Osteocyte (in vitro differentiated cells): ENCODE data around the gene PTPRS. TPM values are rescaled to one million over a fixed set of nuclear protein-coding genes. Genes with fewer than 3 reads are reported as not detected.

ENCODE experiments used
- DNase-seq: peaks from one replicate; pipeline ENCODE4 v3.0.0; 2021; ENCODE audit warnings: mixed read lengths; ENCODE audit not compliant: unreplicated experiment; ENCODE audit errors: extremely low spot score
- H3K27ac Mint-ChIP-seq: one replicate; pipeline ENCODE4 v1.8.0; 2021; ENCODE audit warnings: mild to moderate bottlenecking, mixed read lengths; ENCODE audit not compliant: unreplicated experiment
- H3K27me3 Mint-ChIP-seq: one replicate; pipeline ENCODE4 v1.8.0; 2021; ENCODE audit warnings: mixed read lengths; ENCODE audit not compliant: unreplicated experiment
- H3K36me3 Mint-ChIP-seq: one replicate; pipeline ENCODE4 v1.8.0; 2021; ENCODE audit warnings: mixed read lengths; ENCODE audit not compliant: unreplicated experiment
- H3K4me1 Mint-ChIP-seq: one replicate; pipeline ENCODE4 v1.8.0; 2021; ENCODE audit warnings: mixed read lengths; ENCODE audit not compliant: unreplicated experiment
- H3K4me3 Mint-ChIP-seq: one replicate; pipeline ENCODE4 v1.8.0; 2021; ENCODE audit warnings: mild to moderate bottlenecking, moderate library complexity, mixed read lengths; ENCODE audit not compliant: unreplicated experiment
- H3K9me3 Mint-ChIP-seq: one replicate; pipeline ENCODE4 v1.8.0; 2021; ENCODE audit warnings: mixed read lengths; ENCODE audit not compliant: unreplicated experiment
- total RNA-seq: library from RNA; stranded (reverse); gene quantifications from 2 replicates; pipeline ENCODE4 v1.2.1, GENCODE V29; 2021
- TF ChIP-seq, protein P1 (sequence below): fragments of 200-600 bp; sonication (generic); IDR thresholded peaks from 2 replicates; pipeline ENCODE4 v1.5.0; 2021; ENCODE audit warnings: antibody characterized with exemption, mild to moderate bottlenecking, moderate library complexity

The PTPRS gene
- total RNA-seq, 1 donor from 2014 or later, result 185 TPM

DNA sequence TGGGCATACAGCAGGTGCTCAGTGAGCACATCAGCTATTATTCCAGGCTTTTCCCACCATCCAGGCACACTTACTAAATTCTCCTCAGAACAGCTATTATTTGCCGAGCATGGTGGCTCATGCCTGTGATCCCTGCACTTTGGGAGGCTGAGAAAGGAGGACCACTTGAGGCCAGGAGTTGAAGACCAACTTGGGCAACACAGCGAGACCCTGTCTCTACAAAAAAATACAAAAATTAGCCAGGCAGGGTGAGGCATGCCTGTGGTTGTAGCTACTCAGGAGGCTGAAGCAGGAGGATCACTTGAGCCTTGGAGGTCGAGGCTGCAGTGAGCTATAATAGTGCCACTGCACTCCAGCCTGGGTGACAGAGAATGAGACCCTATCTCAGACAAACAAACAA, 35.4 kb downstream of the PTPRS start:
- Mint-ChIP-seq H3K9me3 (no peaks in the 10 kb centered on the region), H3K27ac (no peak overlapping the region), H3K36me3 (no peaks in the 10 kb centered on the region), H3K4me3 (no peak overlapping the region), H3K27me3 (no peaks in the 10 kb centered on the region), H3K4me1 (no peaks in the 10 kb centered on the region)
- no peak for DNase-seq
- TF ChIP-seq, protein P1, sequence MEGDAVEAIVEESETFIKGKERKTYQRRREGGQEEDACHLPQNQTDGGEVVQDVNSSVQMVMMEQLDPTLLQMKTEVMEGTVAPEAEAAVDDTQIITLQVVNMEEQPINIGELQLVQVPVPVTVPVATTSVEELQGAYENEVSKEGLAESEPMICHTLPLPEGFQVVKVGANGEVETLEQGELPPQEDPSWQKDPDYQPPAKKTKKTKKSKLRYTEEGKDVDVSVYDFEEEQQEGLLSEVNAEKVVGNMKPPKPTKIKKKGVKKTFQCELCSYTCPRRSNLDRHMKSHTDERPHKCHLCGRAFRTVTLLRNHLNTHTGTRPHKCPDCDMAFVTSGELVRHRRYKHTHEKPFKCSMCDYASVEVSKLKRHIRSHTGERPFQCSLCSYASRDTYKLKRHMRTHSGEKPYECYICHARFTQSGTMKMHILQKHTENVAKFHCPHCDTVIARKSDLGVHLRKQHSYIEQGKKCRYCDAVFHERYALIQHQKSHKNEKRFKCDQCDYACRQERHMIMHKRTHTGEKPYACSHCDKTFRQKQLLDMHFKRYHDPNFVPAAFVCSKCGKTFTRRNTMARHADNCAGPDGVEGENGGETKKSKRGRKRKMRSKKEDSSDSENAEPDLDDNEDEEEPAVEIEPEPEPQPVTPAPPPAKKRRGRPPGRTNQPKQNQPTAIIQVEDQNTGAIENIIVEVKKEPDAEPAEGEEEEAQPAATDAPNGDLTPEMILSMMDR, result no peak

DNA sequence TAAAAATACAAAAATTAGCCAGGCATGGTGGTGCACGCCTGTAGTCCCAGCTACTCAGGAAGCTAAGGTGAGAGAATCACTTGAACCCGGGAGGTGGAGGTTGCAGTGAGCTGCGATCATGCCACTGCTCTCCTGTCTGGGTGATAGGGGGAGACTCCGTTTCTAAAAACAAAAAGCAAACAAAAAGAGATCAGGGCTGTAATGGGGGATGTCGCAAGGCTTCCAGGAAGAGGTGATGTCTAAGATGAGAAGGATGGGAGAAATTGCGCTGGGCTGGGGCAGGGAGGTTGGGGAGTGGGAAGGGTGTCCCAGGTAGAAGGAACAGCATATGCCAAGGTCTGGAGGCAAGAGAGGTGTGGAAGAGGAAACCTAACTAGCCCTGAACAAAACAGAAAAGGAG, 36.1 kb downstream of the PTPRS start:
- Mint-ChIP-seq H3K4me3 (no peak overlapping the region), H3K27me3 (no peaks in the 10 kb centered on the region), H3K36me3 (no peaks in the 10 kb centered on the region), H3K4me1 (no peaks in the 10 kb centered on the region), H3K27ac (no peak overlapping the region), H3K9me3 (no peaks in the 10 kb centered on the region)
- TF ChIP-seq, protein P1, result no peak
- DNase-seq, result no peak

DNA sequence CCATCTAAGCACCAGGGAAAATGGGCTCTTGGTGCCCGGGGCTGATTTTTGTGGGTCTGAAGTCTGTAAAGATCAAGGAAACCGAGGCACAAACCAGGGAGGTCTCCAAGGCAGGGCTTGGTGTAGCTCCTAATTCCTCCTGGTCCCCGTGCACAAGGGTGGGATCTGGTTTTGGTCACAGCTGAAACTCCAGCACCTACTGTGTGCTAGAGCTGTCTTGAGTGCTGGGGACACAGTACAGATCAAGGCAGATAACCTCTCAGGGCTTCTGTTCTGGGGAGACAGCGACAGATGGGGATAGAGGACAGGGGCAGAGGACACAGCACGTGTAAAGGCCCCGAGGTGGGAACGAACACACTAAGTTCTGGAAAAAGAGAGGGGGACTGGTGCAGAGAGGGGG, 37.4 kb downstream of the PTPRS start:
- no peaks in the 10 kb centered on the region for H3K4me1 Mint-ChIP-seq
- H3K4me3 Mint-ChIP-seq, result no peak overlapping the region
- TF ChIP-seq, protein P1, result no peak
- H3K27ac Mint-ChIP-seq, result no peak overlapping the region
- H3K36me3 Mint-ChIP-seq, result no peaks in the 10 kb centered on the region
- no peak for DNase-seq
- H3K9me3 Mint-ChIP-seq, result no peaks in the 10 kb centered on the region
- H3K27me3 Mint-ChIP-seq, result no peaks in the 10 kb centered on the region

DNA sequence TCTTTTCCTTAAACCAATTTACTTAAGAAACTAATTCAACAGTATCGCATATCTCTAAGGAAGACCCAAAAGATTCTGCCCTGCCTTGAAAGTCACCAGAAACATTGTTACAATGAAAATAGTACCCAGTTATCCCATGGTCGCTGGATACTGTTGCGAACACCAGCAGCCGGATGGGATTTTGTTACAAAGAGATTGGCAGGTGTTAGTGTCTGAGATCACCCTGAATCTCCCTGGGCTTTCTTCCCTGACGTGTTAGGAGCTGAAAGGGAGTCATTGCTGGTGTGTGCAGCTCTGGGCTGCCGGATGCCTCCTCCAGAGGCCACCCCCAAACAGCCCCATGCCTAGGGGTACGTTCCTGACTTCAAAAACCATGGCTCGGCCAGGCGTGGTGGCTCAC, 38.2 kb downstream of the PTPRS start:
- TF ChIP-seq, protein P1, result no peak

DNA sequence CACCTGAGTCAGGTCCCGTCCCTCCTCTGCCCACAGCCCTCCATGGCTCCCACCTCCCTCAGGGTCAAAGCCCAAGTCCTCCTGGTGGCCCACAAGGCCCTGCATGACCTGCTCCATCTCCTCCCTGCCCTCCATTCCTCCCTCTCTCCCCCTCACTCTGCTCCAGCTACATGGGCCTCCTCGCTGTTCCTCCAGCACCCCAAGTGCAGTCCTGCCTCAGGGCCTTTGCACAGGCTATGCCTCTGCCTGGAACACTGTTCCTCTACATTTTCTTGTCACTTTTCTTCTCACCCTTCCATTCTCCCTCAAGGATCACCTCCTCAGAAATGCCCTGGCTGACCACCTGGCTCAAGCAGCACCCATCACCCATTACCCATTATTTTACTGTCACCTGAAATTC, 41.5 kb downstream of the PTPRS start:
- Mint-ChIP-seq H3K4me1 (peaks cover 1% of the 10 kb centered on the region), H3K27ac (no peak overlapping the region), H3K36me3 (no peaks in the 10 kb centered on the region), H3K27me3 (no peaks in the 10 kb centered on the region), H3K9me3 (no peaks in the 10 kb centered on the region), H3K4me3 (no peak overlapping the region)
- DNase-seq, result no peak
- TF ChIP-seq, protein P1, result no peak

More for the DNA sequence above, 38.2 kb downstream of the PTPRS start:
- Mint-ChIP-seq H3K4me3 (no peak overlapping the region), H3K4me1 (no peaks in the 10 kb centered on the region), H3K36me3 (no peaks in the 10 kb centered on the region), H3K9me3 (no peaks in the 10 kb centered on the region), H3K27me3 (no peaks in the 10 kb centered on the region), H3K27ac (no peak overlapping the region)
- DNase-seq, result no peak
